ENCODE measurements around the gene IFT27. TPM values are rescaled to one million over a fixed set of nuclear protein-coding genes. Genes with fewer than 3 reads are reported as not detected.

IFT27 gene
- total RNA-seq, 1 donor from 2014 or later: 2.7 TPM

- intact Hi-C loops (cut with DNase I): no loop called here
- Histone ChIP-seq H3K27me3 (no peaks in the 10 kb centered on the region), H3K4me3 (no peak overlapping the region), H3K36me3 (no peaks in the 10 kb centered on the region), H3K27ac (no peak overlapping the region), H3K9me3 (no peaks in the 10 kb centered on the region), H3K4me1 (no peaks in the 10 kb centered on the region)
- TF ChIP-seq CTCF (IDR thresholded peaks at IDR 0.05): no peak
- DNase-seq (ENCODE audit: low spot score in 2 of 2): peak in 1 of 2 donors; percentile 19
These were observed 49.9 kb downstream of the IFT27 start for GRCh38 chr22:36726007-36726380.

GRCh38 chr22:36725366-36726006 lies 50.4 kb downstream of the IFT27 start:
- peak in 1 of 2 donors; percentile 40 for DNase-seq (ENCODE audit: low spot score in 2 of 2)
- Histone ChIP-seq H3K36me3 (no peaks in the 10 kb centered on the region), H3K27ac (no peak overlapping the region), H3K27me3 (no peaks in the 10 kb centered on the region), H3K4me3 (no peak overlapping the region), H3K4me1 (no peaks in the 10 kb centered on the region), H3K9me3 (no peaks in the 10 kb centered on the region)
- no peak for TF ChIP-seq CTCF (IDR thresholded peaks at IDR 0.05)
- intact Hi-C loops (cut with DNase I): no loop called here

- intact Hi-C loops (cut with DNase I): no loop called here
- H3K27ac ChIP-seq: no peak overlapping the region
- no peaks in the 10 kb centered on the region for H3K27me3 ChIP-seq
- no peak for TF ChIP-seq CTCF (IDR thresholded peaks at IDR 0.05)
- peak in 1 of 2 donors; percentile 30 for DNase-seq (ENCODE audit: low spot score in 2 of 2)
- H3K9me3 ChIP-seq: no peaks in the 10 kb centered on the region
- H3K4me3 ChIP-seq: no peak overlapping the region
- no peaks in the 10 kb centered on the region for H3K4me1 ChIP-seq
- no peaks in the 10 kb centered on the region for H3K36me3 ChIP-seq
These were observed 51.1 kb downstream of the IFT27 start for GRCh38 chr22:36724836-36725235.

GRCh38 chr22:36722055-36722454 lies 53.9 kb downstream of the IFT27 start:
- no peak for TF ChIP-seq CTCF (IDR thresholded peaks at IDR 0.05)
- H3K9me3 ChIP-seq: no peaks in the 10 kb centered on the region
- no peaks in the 10 kb centered on the region for H3K36me3 ChIP-seq
- DNase-seq (ENCODE audit: low spot score in 2 of 2): no peak
- H3K27ac ChIP-seq: no peak overlapping the region
- H3K27me3 ChIP-seq: no peaks in the 10 kb centered on the region
- no peaks in the 10 kb centered on the region for H3K4me1 ChIP-seq
- intact Hi-C loops (cut with DNase I): no loop called here
- no peak overlapping the region for H3K4me3 ChIP-seq

- Histone ChIP-seq H3K27ac (no peak overlapping the region), H3K9me3 (no peaks in the 10 kb centered on the region), H3K27me3 (no peaks in the 10 kb centered on the region), H3K4me3 (no peak overlapping the region), H3K4me1 (no peaks in the 10 kb centered on the region), H3K36me3 (no peaks in the 10 kb centered on the region)
- no peak for DNase-seq (ENCODE audit: low spot score in 2 of 2)
- no peak for TF ChIP-seq CTCF (IDR thresholded peaks at IDR 0.05)
- intact Hi-C loops (cut with DNase I): no loop called here
These were observed 60.3 kb downstream of the IFT27 start for GRCh38 chr22:36715647-36716046.

GRCh38 chr22:36714110-36714509 lies 61.8 kb downstream of the IFT27 start:
- DNase-seq (ENCODE audit: low spot score in 2 of 2): no peak
- Histone ChIP-seq H3K27me3 (no peaks in the 10 kb centered on the region), H3K36me3 (no peaks in the 10 kb centered on the region), H3K4me3 (no peak overlapping the region), H3K4me1 (no peaks in the 10 kb centered on the region), H3K27ac (no peak overlapping the region), H3K9me3 (no peaks in the 10 kb centered on the region)
- intact Hi-C loops (cut with DNase I): no loop called here
- TF ChIP-seq CTCF (IDR thresholded peaks at IDR 0.05): no peak

Measured in ascending aorta (tissue), 2 donors.